HCT116 (cell line): Measurements from ENCODE around the gene ENO2. TPM values are rescaled to one million over a fixed set of nuclear protein-coding genes. Genes with fewer than 3 reads are reported as not detected.

Source experiments
- ATAC-seq: fragments of 200-7000 bp; cut with Tn5 transposase; 2 replicates; pipeline ENCODE4 v1.9.1; 2020; ENCODE audit warnings: mild to moderate bottlenecking, moderate library complexity
- BruUV-seq: library from RNA; stranded (reverse); fragments of 400-500 nt; replicated peaks from 2 replicates; lab custom pipeline; 2021; lab: Mats Ljungman, UMichigan
- CTCF ChIA-PET: fragments of 300-600 bp; sonication (Branson Sonifier 250); formaldehyde crosslinking; loops from one replicate; lab custom pipeline; 2021; ENCODE audit warnings: antibody characterized with exemption; lab: Charles Lee
- POLR2A ChIA-PET: fragments of 300-600, 350-600 bp; sonication (Branson Sonifier 250); formaldehyde crosslinking; loops from one replicate; lab custom pipeline; 2021; ENCODE audit warnings: antibody characterized with exemption; lab: Charles Lee
- RAD21 ChIA-PET, 2 experiments: fragments of 300-600 bp; sonication (Branson Sonifier 250); formaldehyde crosslinking; loops; one replicate each; lab custom pipeline; 2023; ENCODE audit warnings: low total read pairs in 2 of 2; ENCODE audit not compliant: uncharacterized antibody in 2 of 2, unreplicated experiment in 2 of 2, low non-redundant PET in 1 of 2; lab: Charles Lee
- DNase-seq: peaks from one replicate; pipeline ENCODE4 v3.0.0-alpha.2; 2010; ENCODE audit warnings: low read depth, low spot score
- H2AFZ ChIP-seq: fragments of 200-600 bp; shearing (Covaris generic), sonication (generic); 2 replicates; pipeline ENCODE4 v1.6.1; 2017; ENCODE audit warnings: low read depth, mixed run types, mixed read lengths, antibody characterized with exemption, low read length; ENCODE audit not compliant: poor library complexity, severe bottlenecking
- H3K27ac ChIP-seq: 2 replicates; pipeline ENCODE4 v1.5.1; 2012; ENCODE audit warnings: low read depth, low read length
- H3K27me3 ChIP-seq: fragments of 200-600 bp; sonication (generic); 2 replicates; pipeline ENCODE4 v1.6.1; 2016; ENCODE audit warnings: mixed run types, low read length, mixed read lengths; ENCODE audit not compliant: insufficient read depth
- H3K36me3 ChIP-seq, 2 experiments: fragments of 200-500 bp in 1 of 2; fragments of 200-600 bp in 1 of 2; sonication (Bioruptor generic) in 1 of 2; sonication (generic) in 1 of 2; 2 replicates each; pipeline versions ENCODE4 v1.5.1 to v1.6.1; 2014 to 2016; ENCODE audit warnings: low read length in 2 of 2, inconsistent platforms in 1 of 2, mixed read lengths in 1 of 2, mixed run types in 1 of 2; ENCODE audit not compliant: insufficient read depth in 2 of 2, control insufficient read depth in 1 of 2
- H3K4me1 ChIP-seq, 2 experiments: fragments of 200-600 bp in 1 of 2; sonication (generic) in 1 of 2; 2 replicates each; pipeline versions ENCODE4 v1.5.1 to v1.6.1; 2012 to 2017; ENCODE audit warnings: low read length in 2 of 2, inconsistent platforms in 1 of 2, mild to moderate bottlenecking in 1 of 2, mixed read lengths in 1 of 2, mixed run types in 1 of 2, moderate library complexity in 1 of 2; ENCODE audit not compliant: insufficient read depth in 2 of 2, control insufficient read depth in 1 of 2
- H3K4me2 ChIP-seq: fragments of 200-600 bp; sonication (generic); 2 replicates; pipeline ENCODE4 v1.6.1; 2017; ENCODE audit warnings: mixed run types, low read length, mixed read lengths
- H3K4me3 ChIP-seq, 2 experiments: fragments of 200-600 bp in 1 of 2; sonication (generic) in 1 of 2; replicated peaks in 1 of 2; 2 replicates each; pipeline ENCODE4 v1.5.1; 2011 to 2016; ENCODE audit warnings: low read length in 2 of 2, control low read depth in 1 of 2, low read depth in 1 of 2, mild to moderate bottlenecking in 1 of 2, mixed read lengths in 1 of 2, mixed run types in 1 of 2
- H3K79me2 ChIP-seq: fragments of 200-600 bp; sonication (generic); 2 replicates; pipeline ENCODE4 v1.6.1; 2017; ENCODE audit warnings: mild to moderate bottlenecking, mixed run types, low read length, moderate library complexity, mixed read lengths; ENCODE audit not compliant: insufficient read depth
- H3K9ac ChIP-seq: fragments of 200-600 bp; sonication (generic); 2 replicates; pipeline ENCODE4 v1.6.1; 2016; ENCODE audit warnings: low read length, mixed read lengths
- H3K9me2 ChIP-seq: fragments of 200-600 bp; sonication (generic), shearing (Covaris generic); 2 replicates; pipeline ENCODE4 v1.6.1; 2017; ENCODE audit warnings: mixed run types, mild to moderate bottlenecking, moderate library complexity; ENCODE audit not compliant: insufficient read depth
- H3K9me3 ChIP-seq, 2 experiments: fragments of 200-500 bp in 1 of 2; fragments of 200-600 bp in 1 of 2; sonication (Bioruptor generic) in 1 of 2; sonication (generic) in 1 of 2; 2 replicates each; pipeline ENCODE4 v1.6.1; 2014 to 2017; ENCODE audit warnings: low read length in 2 of 2, mixed read lengths in 2 of 2, inconsistent platforms in 1 of 2, low read depth in 1 of 2, mild to moderate bottlenecking in 1 of 2, mixed run types in 1 of 2, moderate library complexity in 1 of 2; ENCODE audit not compliant: control insufficient read depth in 1 of 2, insufficient read depth in 1 of 2
- H4K20me1 ChIP-seq: fragments of 200-600 bp; sonication (generic), shearing (Covaris generic); 2 replicates; pipeline ENCODE4 v1.6.1; 2017; ENCODE audit warnings: mixed run types, mild to moderate bottlenecking, moderate library complexity; ENCODE audit not compliant: insufficient read depth
- CTCF ChIP-seq, 3 experiments: fragments of 200-600 bp in 1 of 3; sonication (generic) in 1 of 3; IDR thresholded peaks in 2 of 3; conservative IDR thresholded peaks in 1 of 3; 2 replicates each; pipeline ENCODE4 v1.5.1; 2012 to 2017; ENCODE audit warnings: low read depth in 2 of 3, low read length in 2 of 3, antibody characterized with exemption in 1 of 3, borderline replicate concordance in 1 of 3, control low read depth in 1 of 3, mild to moderate bottlenecking in 1 of 3, mixed read lengths in 1 of 3, mixed run types in 1 of 3, moderate library complexity in 1 of 3; ENCODE audit not compliant: insufficient read depth in 1 of 3
- EGR1 ChIP-seq: IDR thresholded peaks from 2 replicates; pipeline ENCODE4 v1.6.1; 2012; ENCODE audit warnings: low read depth
- ELF1 ChIP-seq: IDR thresholded peaks from 2 replicates; pipeline ENCODE4 v1.6.1; 2012; ENCODE audit warnings: low read depth, borderline replicate concordance
- MAX ChIP-seq: IDR thresholded peaks from 2 replicates; pipeline ENCODE4 v1.6.1; 2012
- POLR2A ChIP-seq: IDR thresholded peaks from 2 replicates; pipeline ENCODE4 v1.7.0; 2011; ENCODE audit warnings: borderline replicate concordance; ENCODE audit not compliant: insufficient read depth, insufficient read length; ENCODE audit errors: extremely low read depth
- SIN3A ChIP-seq: IDR thresholded peaks from 2 replicates; pipeline ENCODE4 v1.6.1; 2012; ENCODE audit warnings: low read depth
- SP1 ChIP-seq: IDR thresholded peaks from 2 replicates; pipeline ENCODE4 v1.6.1; 2012; ENCODE audit warnings: low read depth
- intact Hi-C: fragments of 100-400 bp; cut with micrococcal nuclease; formaldehyde crosslinking; loops from 2 replicates; pipeline ENCODE4 v1.10.0; 2022
- total RNA-seq: library from RNA; stranded (reverse); gene quantifications from one replicate; pipeline ENCODE4 v1.2.1, GENCODE V29; 2021; ENCODE audit not compliant: unreplicated experiment

Gene ENO2
- total RNA-seq, 1 experiment from 2014 or later, result 117 TPM

GRCh38 chr12:6919588-6919987, 5.2 kb downstream of the ENO2 start:
- H3K9ac ChIP-seq, result no peak overlapping the region
- no peaks in the 10 kb centered on the region for H3K9me2 ChIP-seq
- no peak overlapping the region for H3K4me3 ChIP-seq
- DNase-seq, result no peak
- peaks cover 12 to 34% of the 10 kb centered on the region in 2 experiments for H3K4me1 ChIP-seq
- H3K4me2 ChIP-seq, result no peak overlapping the region
- no peak overlapping the region for H2AFZ ChIP-seq
- H3K36me3 ChIP-seq, result peaks cover 8 to 17% of the 10 kb centered on the region in 2 experiments
- no peak for ATAC-seq
- H4K20me1 ChIP-seq, result no peaks in the 10 kb centered on the region
- TF ChIP-seq CTCF (IDR thresholded peaks at IDR 0.05 in 2 of 3, conservative IDR thresholded peaks at IDR 0.05 in 1 of 3; ENCODE audit: borderline replicate concordance in 1 of 3, insufficient read depth in 1 of 3, low read depth in 2 of 3, low read length in 2 of 3), result 0 out of 6 replicates have a peak, but pooled peaks of 1 of the 3 experiments have one; percentile 12
- no peak for TF ChIP-seq MAX
- CTCF ChIA-PET, result no interaction called here
- BruUV-seq, result no TSS peak
- H3K27ac ChIP-seq, result no peak overlapping the region
- POLR2A ChIA-PET, result interaction anchor here (0.6 kb wide), 1 partner anchor 189 kb away, joined by 5 read pairs; no protein-coding TSS in a partner anchor
- H3K79me2 ChIP-seq, result peaks cover 13% of the 10 kb centered on the region; the same call in 1 of the 2 replicates
- RAD21 ChIA-PET, result no interaction called here
- intact Hi-C loops, result no loop called here
- H3K27me3 ChIP-seq, result no peaks in the 10 kb centered on the region
- no peaks in the 10 kb centered on the region for H3K9me3 ChIP-seq

GRCh38 chr12:6921539-6921938, 7.2 kb downstream of the ENO2 start:
- ChIA-PET CTCF (no interaction called here), POLR2A (interaction anchor here (2.7 kb wide), 1 partner anchor 22 kb away, joined by 7 read pairs; the partner anchor contains the start of genes C12orf57 and RNU7-1), RAD21 (no interaction called here)
- no TSS peak for BruUV-seq
- Histone ChIP-seq H3K4me1 (peaks cover 13 to 39% of the 10 kb centered on the region in 2 experiments), H3K79me2 (no peaks in the 10 kb centered on the region), H3K9ac (no peak overlapping the region), H3K4me3 (no peak overlapping the region), H3K27me3 (no peaks in the 10 kb centered on the region), H3K9me2 (no peaks in the 10 kb centered on the region), H3K27ac (no peak overlapping the region), H4K20me1 (no peaks in the 10 kb centered on the region), H2AFZ (no peak overlapping the region), H3K4me2 (no peak overlapping the region), H3K9me3 (no peaks in the 10 kb centered on the region), H3K36me3 (peaks cover 4 to 13% of the 10 kb centered on the region in 2 experiments; a peak in 3 of 4 replicates)
- ATAC-seq, result no peak
- no peak for DNase-seq
- TF ChIP-seq MAX (no peak), POLR2A (no peak), CTCF (IDR thresholded peaks at IDR 0.05 in 2 of 3, conservative IDR thresholded peaks at IDR 0.05 in 1 of 3; ENCODE audit: borderline replicate concordance in 1 of 3, insufficient read depth in 1 of 3, low read depth in 2 of 3, low read length in 2 of 3) (no peak), ELF1 (no peak), SP1 (no peak), SIN3A (no peak), EGR1 (no peak)
- intact Hi-C loops, result no loop called here
